ENCODE measurements around the gene CDKAL1.
"Not testable (repeated sequence)": the region's sequence is repeated elsewhere in the genome, so short reads cannot be mapped to it uniquely, and the experiment has no call there.

CDKAL1 gene

DNA sequence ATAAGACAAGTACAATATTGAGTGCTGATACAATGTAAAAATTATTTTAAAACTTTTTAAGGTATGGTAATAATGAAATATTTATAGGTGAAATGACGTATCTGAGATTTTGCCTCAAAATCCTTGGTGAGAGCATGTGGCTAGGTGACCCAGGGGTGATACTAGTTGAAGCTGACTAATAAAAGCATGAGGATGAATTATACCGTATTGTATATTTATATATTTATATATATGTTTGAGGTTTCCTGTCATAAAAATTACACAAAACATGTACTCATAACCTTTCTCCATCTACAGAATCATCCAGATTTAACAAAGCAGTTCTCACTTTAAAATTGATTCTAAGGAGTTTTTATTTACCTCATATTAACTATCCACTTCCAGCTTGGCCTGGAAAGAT is 358.1 kb downstream of the CDKAL1 start:
- DNase-seq = no peak

DNA sequence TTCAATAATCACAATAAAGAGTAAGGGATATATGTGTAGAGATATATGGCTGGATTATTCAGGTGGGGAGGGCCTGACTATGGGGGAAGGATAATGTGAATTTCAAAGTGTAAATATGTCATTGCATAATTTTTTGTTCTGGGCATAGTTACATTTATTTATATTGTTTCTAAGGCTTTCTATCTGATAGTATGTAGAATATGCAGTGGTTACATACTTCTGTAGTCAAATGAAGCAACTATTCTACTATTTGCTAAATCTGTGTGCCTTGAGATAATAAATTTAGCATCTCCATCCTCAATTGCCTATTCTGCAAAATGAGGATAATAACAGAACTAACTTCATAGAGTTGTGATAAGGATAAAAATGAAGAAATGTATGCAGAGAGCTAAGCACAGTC is 359.2 kb downstream of the CDKAL1 start:
- no peak for DNase-seq

DNA sequence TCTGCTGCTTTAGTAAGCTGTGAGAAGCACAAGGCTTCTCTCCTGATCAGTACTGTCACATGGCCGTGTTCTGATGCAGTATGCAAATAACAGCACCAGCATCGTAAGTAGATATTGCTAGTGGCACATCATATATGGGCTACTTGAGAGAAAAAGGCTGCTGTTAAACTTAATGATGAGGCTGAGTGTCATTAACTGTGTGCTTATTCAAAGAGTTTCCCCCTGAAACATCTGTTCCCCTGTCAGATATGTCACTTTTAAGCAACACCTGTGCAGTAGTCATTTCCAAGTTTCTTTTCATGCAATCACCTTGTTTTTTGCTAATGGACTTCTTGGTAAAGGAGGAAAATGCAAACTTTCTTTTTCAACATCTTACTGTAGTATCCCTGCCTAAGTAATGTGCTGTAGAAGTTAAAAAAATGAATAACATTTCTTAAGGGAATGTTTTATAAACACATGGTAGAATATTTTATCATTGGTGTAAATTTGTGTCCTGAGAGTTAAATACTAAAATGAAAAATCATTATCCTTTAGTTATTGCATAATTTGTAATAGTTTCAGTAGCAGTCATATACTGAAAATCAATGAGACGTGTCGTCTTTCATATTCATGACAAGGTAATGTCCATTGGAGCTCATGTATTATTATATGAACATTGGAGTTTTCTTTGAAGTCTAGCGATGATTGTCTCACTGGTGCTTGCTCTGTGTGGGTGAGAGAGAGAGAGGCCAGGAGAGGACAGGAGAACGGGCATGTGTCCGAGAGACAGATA is 366.3 kb downstream of the CDKAL1 start:
- DNase-seq = no peak

DNA sequence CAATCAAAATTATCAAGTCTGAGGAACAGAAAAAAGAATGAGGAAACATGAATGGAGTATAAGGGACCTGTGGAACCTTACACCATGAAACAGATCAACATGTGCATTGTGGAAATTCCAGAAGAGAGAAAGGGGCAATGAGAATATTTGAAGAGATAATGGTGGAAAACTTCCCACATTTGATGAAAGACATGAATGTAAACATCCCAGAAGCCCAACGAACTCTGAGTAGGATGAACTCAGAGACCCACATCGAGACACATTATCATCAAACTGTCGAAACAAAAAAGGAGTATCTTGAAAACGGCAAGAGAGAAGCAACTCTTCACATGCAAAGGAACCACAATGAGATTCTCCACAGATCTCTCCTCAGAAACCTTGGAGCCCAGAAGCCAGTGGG is 371.1 kb downstream of the CDKAL1 start:
- DNase-seq = no peak

DNA sequence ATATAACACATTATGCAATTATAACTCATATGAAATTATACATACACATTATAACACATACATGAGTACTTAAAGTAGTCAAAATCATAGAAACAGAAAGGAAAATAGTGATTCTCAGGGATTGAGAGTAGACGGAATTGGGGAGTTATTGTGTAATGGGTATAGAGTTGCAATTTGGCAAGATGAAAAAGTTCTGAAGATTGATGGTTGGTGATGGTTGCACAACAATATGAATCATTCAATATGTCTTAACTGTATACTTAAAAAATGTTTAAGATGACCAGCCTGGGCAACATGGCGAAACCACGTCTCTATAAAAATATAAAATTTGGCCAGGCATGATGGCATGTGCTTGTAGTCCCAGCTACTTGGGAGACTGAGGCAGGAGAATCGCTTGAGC is 372.7 kb downstream of the CDKAL1 start:
- no peak for DNase-seq

DNA sequence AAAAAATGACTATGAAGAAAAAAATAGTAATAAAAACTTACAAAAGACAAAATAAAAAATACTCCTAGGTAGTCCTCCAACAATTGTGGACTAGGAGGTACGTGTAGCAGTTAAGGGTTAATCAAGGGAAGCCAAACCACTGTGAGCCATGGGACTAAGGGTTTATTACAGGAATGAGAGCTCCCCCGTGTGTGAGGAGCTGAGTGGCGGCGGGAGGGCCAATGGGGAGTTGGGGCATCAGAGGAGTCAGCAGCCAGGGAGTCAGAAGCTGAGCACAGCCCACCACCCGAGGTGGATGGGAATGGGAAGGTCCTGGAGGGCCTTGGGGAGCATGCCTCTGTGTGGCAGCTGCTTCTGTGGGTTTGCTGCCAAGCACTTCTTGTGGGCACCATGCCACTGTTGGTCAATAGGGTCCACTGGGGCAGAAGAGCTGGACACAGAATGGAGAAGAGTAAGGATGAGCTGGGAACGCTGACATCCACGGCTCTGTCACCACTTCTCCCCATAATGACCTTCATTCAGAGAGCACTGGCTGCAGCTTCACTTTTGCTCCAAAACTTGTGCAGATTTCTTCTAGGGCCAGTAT is 373.3 kb downstream of the CDKAL1 start:
- DNase-seq = no peak

DNA sequence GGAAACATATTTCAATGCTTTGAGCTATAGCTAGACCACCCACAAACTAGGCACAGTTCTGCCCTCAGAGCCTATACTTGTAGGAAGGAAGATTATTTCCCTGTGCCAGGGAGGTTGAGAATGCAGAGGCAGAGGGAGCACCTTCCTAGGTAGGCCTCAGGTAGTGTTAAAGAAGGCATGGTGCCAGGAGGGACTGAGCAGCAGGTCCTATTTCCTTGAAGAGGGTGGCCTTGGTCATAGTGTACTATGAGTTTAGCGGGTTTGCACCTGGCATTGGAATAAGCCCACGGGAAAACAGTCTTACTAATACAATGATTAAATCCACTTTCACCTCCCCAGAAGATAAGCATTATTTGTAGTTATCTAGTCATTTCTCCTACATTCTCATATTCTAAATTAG is 375.4 kb downstream of the CDKAL1 start:
- no peak for DNase-seq

DNA sequence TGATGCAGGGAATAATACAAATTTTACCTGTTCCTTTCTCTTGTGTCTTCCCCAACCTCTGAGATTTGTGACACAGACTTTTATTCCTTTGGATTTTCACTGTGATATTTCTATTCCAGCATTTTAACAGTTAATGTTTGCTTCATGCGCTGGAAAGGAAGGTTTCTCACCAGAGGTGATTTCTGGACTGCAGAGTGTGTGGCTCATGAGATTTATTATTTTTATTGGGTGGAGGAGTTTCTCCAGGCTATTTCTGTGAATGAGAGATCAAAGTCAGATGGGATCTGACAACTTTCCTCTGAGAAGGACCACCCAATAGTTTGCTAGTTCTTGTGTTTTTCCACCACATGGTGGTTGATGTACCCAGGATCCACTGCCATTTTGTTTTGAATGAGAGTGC is 377.5 kb downstream of the CDKAL1 start:
- no peak for DNase-seq

DNA sequence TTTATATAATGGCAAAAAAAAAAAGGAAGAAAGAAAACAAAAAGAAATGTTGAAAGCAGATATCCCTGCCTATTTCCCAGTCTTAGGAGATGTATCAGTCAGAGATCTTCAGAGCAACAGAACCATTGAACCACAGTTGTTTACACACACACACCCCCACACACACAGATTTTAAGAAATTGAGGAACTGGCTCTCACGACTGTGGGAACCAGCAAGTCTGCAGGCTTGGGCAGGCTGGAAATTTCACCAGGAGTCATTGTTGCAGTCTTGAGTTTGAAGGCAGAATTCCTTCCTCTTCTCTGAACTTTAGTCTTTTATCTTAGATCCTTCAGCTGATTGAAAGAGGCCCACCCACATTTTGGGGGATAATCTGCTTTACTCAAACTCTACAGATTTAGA is 380.9 kb downstream of the CDKAL1 start:
- no peak for DNase-seq

DNA sequence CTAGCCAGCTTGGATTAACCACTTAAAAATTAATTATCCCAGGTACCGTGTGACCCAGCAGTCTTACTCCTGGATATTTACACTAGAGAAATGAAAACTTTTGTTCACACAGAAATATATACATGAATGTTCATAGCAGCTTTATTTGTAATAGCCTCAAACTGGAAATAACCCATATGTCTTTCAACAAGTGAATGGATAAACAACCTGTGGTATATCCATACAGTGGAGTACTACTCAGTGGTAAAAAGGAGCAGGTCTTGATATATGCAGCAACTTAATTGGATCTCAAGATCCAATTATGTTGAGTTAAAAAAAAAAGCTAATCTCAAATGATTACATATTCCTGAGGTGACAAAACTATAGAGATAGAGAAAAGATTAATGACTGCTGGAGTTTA is 381.4 kb downstream of the CDKAL1 start:
- no peak for DNase-seq

DNA sequence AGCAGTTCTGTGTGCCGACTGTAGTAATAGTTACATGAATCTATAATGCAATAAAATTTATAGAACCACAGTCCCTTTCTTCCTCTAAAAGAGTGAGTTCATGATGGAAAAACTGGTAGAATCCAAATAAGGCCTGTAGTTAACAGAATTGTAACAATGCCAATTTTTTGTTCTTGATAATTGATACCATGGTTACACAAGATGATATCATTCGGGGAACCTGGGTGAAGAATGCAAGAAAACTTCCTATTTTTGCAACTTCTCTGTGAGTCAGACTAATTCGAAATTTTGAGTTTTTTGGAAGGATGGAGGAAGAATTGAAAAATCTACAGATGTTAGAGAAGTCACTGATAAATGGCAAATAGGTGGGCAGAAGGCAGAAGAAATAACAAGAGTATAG is 381.8 kb downstream of the CDKAL1 start:
- DNase-seq = no peak

DNA sequence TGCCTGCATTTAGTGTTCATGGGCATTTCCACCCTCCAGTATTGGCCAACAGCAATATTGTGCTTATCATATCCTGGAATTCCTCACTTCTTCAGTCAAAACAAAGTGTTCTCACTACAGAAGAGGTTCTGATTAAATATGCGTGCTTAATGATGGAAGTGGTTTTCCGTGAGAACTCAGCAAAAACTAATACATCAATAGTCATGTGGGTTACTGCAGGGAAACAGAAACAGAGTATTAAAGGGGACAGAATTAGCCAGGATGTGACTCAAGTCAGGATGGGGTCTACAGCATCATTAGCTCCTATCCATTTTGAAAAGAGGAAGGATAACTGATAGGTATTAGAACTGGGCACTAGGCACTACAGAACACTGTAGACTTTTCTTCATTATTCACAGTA is 384.6 kb downstream of the CDKAL1 start:
- DNase-seq = no peak

DNA sequence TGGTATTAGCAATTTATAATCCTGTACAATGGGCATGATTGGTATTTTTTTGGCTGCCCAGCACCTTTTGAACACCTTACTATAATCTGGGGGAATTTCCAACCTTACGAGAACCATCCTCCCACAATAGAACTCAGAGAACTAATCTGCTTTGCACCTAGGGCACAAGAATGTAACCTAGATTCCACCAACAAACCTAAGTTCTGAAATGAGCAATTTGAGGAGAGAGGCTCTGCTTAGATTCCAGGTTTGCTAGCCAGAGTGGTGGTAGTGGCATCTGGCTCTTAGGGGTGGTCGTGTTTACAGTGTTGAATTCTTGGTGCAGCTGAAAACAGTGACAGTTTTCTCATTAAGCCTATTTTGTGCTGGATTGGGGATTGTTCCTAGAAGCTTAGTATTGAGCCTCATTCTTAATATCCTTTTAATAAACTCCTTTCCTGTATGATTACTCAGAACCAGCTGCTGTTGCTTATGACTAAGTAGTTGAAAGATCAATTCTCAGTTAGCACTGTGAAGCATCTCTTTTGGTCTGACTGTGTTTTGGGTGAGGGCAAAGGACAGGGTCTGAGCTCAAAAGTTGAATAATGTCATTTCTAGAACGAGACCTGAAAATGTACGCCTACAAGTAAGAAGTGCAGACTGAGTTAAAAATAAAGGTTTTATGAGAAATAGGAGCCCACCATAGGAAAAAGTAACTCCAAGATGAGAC is 385.6 kb downstream of the CDKAL1 start:
- DNase-seq = no peak

DNA sequence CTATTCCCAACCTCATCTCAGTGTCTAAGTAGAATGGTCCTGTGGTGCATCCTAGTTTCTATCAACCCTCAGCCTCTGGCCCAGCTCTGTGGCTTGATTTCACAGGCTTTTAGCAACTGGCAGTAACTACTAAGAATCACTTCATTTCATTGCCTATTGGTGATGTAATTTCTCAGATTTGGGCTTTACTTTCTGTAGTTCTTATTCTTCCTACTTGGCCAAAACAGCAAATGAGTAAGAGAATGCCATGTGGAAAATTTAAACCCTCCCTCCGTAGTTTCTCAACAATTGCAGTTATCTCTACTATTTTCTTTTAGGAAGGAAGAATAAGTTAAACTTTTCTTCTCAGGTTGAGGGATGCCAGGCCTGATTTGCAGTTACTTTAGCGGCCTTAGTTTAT is 387.3 kb downstream of the CDKAL1 start:
- no peak for DNase-seq

DNA sequence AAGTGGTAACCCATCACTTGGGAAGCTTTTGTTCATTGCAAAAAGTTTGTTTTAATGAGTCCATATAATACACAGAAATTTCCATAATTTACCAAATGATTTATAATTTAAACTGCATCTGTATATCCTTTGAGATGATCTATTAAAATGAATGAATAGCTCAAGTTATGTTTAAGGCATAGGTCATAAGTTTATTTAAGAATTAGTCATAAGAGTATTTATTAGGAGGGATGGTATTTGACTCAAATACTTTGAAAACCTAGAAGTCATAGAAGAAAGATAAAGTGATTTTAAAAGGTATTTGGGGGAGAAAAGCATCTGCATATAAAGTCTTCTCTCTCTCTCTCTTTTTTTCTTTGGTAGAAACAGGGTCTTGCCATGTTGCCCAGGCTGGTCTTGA is 388.5 kb downstream of the CDKAL1 start:
- no peak for DNase-seq

DNA sequence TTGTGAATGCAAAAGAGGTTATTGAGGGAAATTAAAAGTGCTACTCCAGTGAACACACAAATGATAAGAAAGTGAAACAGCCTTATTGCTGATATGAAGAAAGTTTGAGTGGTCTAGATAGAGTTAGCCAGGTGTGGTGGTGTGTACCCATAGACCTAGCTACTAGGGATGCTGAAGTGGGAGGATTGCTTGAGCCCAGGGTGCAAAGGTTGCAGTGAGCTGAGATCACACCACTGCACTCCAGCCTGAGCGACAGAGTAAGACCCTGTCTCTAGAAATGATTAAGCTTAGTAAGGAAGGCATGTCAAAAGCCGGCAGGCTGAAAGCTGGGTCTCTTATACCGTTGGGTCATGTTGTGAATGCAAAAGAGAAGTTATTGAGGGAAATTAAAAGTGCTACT is 389.8 kb downstream of the CDKAL1 start:
- not testable (repeated sequence) for DNase-seq

DNA sequence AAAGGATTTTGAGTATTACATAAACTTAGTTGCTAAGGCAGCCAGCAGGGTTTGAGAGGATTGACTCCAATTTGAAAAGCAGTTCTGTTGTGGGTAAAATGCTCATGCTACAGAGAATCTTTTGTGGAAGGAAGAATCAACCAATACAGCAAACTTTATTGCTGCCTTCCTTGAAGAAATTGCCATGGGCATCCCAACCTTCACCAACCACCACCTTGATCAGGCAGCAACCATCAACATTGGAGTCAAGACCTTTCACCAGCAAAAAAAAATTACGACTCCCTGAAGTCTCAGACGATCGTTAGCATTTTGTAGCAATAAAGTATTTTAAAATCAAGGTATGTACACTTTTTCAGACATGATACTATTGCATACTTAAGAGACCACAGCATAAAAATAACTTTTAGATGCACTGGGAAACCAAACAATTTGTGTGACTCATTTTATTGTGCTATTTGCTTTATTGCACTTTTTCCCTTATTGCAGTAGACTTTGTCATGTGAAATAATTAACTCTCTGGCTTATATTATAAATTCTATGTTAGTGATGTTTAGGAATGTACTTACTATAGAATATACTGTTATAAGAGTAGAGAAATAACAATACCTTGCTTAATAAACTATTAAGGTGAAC is 390.8 kb downstream of the CDKAL1 start:
- no peak for DNase-seq

DNA sequence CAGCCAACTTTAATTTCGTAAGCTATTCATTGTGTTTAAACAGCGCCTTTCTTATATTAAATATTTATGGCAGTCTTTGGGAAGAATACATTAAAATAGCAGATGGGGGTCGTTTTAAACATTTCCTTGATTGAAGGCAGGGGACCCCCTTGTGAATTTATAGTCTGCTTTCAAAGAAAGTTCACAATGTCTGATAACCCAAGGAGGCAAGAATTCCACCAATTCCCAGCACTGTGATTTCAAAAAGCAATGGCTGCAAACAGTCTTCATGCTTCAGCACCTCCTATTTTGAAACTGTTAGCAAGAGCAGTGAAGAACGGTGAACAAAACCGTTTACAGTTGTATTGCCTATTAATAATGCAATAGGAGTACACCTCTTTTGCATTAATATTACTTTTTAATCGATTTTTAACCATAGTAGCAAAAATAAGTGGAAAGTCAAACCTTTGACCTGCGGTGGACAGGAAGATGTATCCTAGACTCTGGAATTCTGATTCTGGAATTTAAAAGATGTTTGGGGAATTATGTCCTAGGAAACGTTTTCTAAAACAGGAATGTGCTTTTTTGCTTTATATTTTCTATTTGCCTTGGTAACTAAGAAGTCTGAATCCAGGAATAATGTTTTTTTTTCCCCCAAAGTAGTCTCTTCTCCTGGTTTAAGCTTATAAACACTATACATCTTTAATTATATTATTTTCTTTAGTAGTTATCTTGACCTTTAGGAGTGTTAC is 393.0 kb downstream of the CDKAL1 start:
- DNase-seq = no peak

DNA sequence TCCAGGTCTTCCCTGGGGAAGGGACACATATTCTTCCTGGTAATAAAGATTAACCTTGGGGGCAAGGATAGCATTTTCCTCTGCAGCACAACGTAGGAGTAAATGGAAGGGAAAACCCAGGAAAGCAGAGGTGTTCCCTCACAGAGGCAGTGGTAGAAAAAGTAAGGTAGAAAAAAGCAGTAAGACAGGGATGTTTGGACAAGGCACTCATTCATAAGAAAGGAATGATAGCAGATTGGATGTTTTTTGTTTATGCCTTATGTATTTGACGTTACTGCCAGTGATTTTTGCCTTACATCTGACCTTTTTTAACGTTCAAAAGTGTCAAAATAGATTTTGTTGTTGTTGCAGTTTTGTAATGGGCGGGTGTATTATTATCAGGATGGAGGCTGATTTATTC is 395.0 kb downstream of the CDKAL1 start:
- no peak for DNase-seq

DNA sequence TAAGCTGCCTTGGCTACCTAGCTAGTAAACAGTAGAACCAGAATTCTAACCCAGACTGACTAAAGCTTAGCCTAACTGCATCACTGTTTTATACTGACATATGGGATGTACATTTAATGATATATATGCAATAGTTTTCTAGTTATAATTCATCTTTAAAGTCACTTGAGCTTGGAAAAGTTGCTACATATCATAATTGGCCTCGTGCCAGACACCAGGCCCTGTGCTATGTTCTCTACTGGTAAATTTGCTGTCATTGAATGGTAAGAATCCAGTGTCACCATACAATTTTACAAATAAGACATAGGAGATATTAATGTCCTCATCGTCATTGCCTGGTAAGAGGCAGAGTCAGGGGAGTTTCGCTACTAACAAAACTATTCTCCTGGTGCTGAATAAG is 396.8 kb downstream of the CDKAL1 start:
- DNase-seq = no peak

DNA sequence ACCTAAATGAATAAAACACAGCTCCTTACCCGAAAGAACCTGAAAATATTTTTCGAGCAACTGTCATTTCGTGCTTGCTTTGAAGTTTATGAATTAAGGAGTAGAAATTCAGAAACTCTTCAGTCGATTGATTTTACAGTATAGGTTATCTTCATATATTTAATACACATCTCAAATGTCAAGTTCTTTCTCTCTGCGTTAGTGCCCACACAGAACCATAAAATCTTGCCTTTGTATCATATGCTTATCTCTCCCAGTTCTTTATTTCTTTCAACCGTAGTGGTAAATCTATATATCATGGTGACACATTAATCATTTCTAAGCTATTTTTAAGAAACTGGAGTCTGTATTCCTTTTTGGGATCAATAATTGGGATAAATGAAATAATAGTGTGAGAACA is 397.5 kb downstream of the CDKAL1 start:
- DNase-seq = no peak

DNA sequence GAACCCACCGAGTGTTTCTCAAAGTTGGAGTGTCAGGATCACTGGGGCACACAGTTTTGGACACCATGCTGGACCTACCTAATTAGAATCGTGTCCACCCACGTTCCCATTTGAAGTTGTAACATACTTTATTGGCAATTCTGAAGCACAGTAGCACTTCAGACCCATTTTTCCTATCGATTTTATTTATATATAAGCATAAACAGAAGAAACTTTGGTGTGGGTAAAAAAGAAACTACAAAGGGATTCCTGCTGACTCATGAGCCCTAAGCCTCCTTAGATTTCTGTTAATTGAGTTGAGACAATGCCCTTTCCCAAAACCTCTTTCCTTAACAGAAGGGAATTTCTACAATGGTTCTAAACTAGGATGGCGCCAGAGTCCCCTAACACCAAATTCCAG is 398.0 kb downstream of the CDKAL1 start:
- DNase-seq = no peak
